LHCN-M2 (cell line): ENCODE data around the gene NPY4R. TPM values are rescaled to one million over a fixed set of nuclear protein-coding genes. Genes with fewer than 3 reads are reported as not detected.
"Not testable (repeated sequence)": the region's sequence is repeated elsewhere in the genome, so short reads cannot be mapped to it uniquely, and the experiment has no call there.

Source experiments
- DNase-seq: peaks from one replicate; pipeline ENCODE4 v3.0.0-alpha.2; 2012; ENCODE audit warnings: low read depth
- total RNA-seq: library from RNA; depleted of rRNA; stranded (reverse); fragments of >200 nt; gene quantifications from 2 replicates; pipeline ENCODE4 v1.2.3, GENCODE V29; 2014; rRNA removed

NPY4R gene
- total RNA-seq, 1 experiment from 2014 or later: not detected

- not testable (repeated sequence) for DNase-seq
Observed at GRCh38 chr10:46457071-46457470, 8.7 kb downstream of the NPY4R start.

DNA sequence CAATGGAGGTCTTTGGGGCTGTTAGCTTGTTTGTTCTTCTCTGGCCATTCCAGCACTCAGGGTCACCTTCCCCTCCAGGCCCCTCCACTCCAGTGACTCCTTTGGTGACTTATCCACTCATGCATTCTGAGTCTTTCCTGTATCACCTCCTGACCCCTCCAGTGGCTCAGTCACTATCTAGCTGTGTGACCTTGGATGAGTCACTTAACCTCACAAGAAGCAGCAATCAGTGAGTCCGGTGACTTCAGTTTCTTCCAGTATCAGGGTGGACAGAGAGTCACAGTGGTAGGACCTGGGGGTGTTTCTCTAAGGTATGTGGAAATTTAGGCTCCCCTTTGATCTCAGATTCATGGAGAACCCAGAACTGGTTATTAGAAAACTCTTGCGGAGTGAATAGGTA, 9.8 kb downstream of the NPY4R start:
- not testable (repeated sequence) for DNase-seq

- DNase-seq: not testable (repeated sequence)
Observed at GRCh38 chr10:46451365-46451764, 14.4 kb downstream of the NPY4R start.

DNA sequence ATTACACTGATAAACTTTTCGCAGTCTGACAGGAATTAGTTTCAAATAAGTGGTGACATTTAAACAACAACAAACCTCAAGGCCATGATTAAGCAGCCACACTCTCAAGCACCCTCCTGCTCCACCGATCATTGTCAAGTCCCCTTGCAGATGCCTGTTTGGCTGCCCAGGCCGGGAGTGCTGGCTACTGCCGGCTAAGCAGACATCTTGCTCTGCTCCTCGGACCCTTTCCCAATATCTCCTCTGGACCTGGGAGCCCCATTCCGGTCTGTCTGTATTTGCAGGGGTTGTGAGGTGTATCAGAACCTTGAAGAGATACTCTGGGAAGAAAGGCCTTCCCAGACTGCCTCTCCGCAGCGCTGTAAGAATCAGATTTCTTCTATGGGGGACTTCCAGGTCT, 14.9 kb downstream of the NPY4R start:
- DNase-seq: not testable (repeated sequence)

DNA sequence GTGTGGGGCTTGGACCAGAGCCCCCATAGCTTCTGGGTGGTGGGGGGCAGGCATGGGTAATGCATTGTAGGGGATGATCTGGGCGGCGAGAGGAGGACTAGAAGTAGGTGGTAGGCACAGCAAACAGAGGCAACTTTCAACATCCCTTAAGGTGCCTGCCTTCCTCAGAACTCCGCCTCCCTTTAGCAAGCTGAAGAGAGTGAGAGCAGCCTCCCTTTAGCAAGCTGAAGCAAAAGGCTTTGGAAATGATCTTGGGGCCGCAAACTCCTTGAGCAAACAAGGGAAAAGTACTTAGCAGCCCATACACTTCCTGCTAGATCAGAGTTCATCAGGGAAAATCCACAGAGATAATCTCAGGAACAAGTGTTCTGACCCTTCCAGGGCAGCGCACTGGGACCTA, 18.3 kb downstream of the NPY4R start:
- not testable (repeated sequence) for DNase-seq

DNA sequence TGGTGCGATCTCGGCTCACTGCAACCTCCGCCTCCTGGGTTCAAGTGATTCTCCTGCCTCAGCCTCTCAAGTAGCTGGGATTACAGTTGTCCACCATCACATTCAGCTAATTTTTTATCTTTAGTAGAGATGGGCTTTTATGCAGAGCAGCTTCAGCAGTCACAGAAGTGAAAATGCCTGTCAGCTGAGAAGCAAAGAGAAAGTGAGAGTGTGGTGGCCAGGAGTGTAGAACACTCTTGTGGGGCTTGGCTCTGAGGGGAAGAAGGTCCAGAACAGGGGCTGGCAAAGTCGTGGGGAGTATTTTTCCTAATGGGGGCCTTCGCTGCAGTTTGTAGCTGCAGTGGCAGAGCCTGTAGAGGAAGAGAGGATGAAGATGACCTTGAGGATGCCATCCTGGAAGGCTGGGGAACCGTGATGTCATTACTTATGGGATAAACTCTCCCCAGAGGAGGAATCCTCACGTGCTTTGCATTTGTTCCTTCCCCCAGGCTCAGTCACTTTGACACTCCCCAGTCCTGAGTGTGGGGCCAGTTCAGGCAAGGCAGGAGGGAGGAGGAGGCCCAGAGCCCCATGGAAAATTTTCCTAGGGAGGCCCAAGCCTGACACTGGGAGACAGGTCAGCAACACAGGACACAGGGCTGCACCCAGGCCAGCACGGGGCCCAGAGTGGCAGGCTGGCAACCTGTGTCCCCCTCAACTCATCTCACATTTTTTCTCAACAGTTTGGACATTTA, 20.2 kb downstream of the NPY4R start:
- DNase-seq: not testable (repeated sequence)

DNA sequence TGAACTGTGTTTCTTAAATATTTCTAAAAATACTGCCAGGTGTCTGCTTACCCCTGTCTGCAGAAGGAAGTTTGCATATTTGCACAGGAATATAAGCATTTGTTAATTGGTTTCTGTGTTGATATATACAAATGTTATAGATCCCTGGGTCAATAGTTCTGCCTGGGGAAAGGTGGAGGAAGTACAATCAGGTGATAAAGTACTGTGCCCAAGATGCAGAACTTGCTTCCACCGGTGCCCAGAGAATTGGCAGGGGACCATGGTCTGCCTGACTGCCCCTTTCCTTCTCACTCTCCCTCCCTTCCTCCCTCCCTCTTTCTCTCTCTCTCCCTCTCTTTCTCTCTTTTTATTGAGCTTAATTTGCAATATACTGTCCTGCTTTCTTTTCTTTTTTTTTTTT, 22.3 kb downstream of the NPY4R start:
- DNase-seq: not testable (repeated sequence)

GRCh38 chr10:46442706-46443275, 23.0 kb downstream of the NPY4R start:
- not testable (repeated sequence) for DNase-seq

GRCh38 chr10:46441837-46442278, 23.9 kb downstream of the NPY4R start:
- not testable (repeated sequence) for DNase-seq

DNA sequence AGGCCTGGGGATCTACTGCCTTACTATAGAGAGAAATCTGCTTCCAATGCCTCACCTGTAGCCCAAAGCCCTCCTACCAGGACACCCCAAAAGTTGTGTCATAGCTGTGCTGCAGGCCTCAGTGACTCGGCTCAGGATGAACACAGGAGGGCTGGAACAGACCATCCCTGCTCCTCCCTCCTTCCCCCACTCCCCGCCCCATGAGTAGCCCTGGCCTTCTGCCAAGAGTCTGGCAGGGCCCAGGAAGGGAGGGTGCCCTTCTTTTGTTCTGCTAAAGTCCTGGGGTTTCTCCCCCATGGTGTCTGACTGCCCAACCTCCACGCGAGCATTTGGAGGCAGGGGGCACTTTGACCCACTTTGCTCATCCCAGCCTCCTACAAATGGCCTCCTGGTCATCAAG, 24.8 kb downstream of the NPY4R start:
- not testable (repeated sequence) for DNase-seq

DNA sequence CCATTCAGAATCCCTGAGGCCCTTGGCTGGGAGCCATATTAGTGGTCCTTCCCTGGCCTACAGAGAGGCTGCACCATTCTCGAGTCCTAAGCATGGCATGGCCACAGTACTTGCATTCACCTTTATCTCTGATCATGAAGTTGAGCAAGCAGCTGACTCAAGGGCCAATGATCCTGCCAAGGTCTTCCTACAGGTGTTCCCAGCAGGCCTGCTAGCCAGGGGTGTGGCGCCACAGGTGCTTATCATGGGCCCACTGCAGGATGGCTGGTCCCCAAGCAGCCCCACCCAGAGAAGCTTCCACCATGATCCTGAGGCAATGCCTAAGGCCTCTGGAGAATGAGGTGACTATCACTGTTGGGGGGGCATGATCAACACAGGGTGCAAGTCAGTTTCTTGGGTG, 42.2 kb downstream of the NPY4R start:
- DNase-seq: not testable (repeated sequence)

- not testable (repeated sequence) for DNase-seq
Observed at GRCh38 chr10:46419570-46420379, 46.0 kb downstream of the NPY4R start.

DNA sequence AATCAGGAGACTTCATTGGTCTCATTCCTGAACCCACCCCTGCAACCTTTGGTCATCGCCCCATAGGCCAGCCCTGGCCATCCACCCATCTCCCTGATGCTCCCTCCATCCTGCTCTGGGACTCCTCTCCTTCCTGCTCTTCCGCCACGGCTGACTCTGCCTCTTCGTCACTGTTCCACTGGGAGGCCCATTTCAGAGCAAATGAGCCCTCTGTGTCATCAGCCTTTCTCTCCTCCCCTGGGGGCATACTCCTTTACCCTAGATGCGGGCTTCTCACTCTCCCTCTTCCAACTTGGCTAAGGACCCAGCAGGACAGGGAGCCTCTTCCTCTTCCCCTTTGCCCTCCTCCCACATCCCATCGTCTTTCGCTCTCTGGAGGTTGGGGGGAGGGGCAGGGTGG, 47.5 kb downstream of the NPY4R start:
- not testable (repeated sequence) for DNase-seq

- DNase-seq: not testable (repeated sequence)
Observed at GRCh38 chr10:46415291-46415690, 50.5 kb downstream of the NPY4R start.

DNA sequence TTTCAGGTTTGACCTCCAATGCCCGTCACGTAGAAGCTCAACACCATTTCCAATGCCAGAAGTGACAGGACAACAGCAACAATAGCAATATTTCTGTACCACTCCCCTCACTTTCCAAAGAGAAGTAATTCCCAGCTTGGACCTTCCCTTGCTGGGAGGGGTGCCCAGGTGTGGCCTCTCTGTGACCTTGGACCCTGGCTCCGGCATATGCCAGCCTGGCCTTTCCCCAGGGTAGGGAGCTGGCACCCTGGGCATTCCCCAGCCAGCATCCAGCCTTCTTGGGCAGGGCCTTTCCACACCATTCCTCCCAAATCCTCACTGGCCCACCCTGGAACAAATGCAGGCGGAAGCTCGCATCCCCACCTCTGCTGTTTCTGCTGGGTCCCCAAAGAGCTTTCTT, 53.1 kb downstream of the NPY4R start:
- DNase-seq: not testable (repeated sequence)

- DNase-seq: not testable (repeated sequence)
Observed at GRCh38 chr10:46411123-46411522, 54.6 kb downstream of the NPY4R start.

Other genes starting within 250 kb of the NPY4R start
- not detected in 2 replicates for gene ANTXRL, start 179.0 kb downstream of the NPY4R start, total RNA-seq
- not detected in 2 replicates for gene ANXA8L1, start 90.2 kb downstream of the NPY4R start, total RNA-seq
- gene GPRIN2, start 90.7 kb upstream of the NPY4R start, total RNA-seq: not detected in 2 replicates
- under 0.01 TPM in 1 of 2 replicates, not detected in the other for gene SYT15, start 113.2 kb upstream of the NPY4R start, total RNA-seq